SK-N-SH treated with all-trans-retinoic acid at 6 μM for 48 hours (cell line): Measurements from ENCODE around the gene SEMA3D.

Source experiments
- ESRRG ChIP-seq: fragments of 250-450 bp; sonication (Bioruptor Pico); IDR thresholded peaks from 2 replicates; pipeline ENCODE4 v1.6.1; 2021; ENCODE audit warnings: mild to moderate bottlenecking
- PPARA ChIP-seq: fragments of 250-450 bp; sonication (Bioruptor Pico); IDR thresholded peaks from 2 replicates; pipeline ENCODE4 v1.5.0; 2020; ENCODE audit warnings: mild to moderate bottlenecking, borderline replicate concordance
- RARB ChIP-seq: fragments of 250-450 bp; sonication (Bioruptor Pico); IDR thresholded peaks from 2 replicates; pipeline ENCODE4 v1.8.0; 2021; ENCODE audit warnings: mild to moderate bottlenecking, moderate library complexity
- TCF4 ChIP-seq: fragments of 250-450 bp; sonication (Bioruptor Pico); IDR thresholded peaks from 2 replicates; pipeline ENCODE4 v1.8.0; 2021; ENCODE audit warnings: mild to moderate bottlenecking, moderate library complexity, borderline replicate concordance
- TOX ChIP-seq: fragments of 250-450 bp; sonication (Bioruptor Pico); IDR thresholded peaks from 2 replicates; pipeline ENCODE4 v1.8.0; 2021; ENCODE audit warnings: mild to moderate bottlenecking, moderate library complexity, borderline replicate concordance
- ZFP30 ChIP-seq: fragments of 450-650 bp; formaldehyde crosslinking; IDR thresholded peaks from 2 replicates; pipeline ENCODE4 v1.5.0; 2022; ENCODE audit warnings: mild to moderate bottlenecking, moderate library complexity
- ZNF565 ChIP-seq: fragments of 450-650 bp; formaldehyde crosslinking; conservative IDR thresholded peaks from 2 replicates; pipeline ENCODE4 v1.5.0; 2020; ENCODE audit warnings: low read depth, mild to moderate bottlenecking, moderate library complexity
- TF ChIP-seq, protein P1 (sequence below): fragments of 250-450 bp; sonication (Bioruptor Pico); IDR thresholded peaks from 2 replicates; pipeline ENCODE4 v1.8.0; 2020; ENCODE audit warnings: mild to moderate bottlenecking, moderate library complexity, borderline replicate concordance
- TF ChIP-seq, protein P2 (sequence below): fragments of 250-450 bp; sonication (Bioruptor Pico); IDR thresholded peaks from 2 replicates; pipeline ENCODE4 v1.5.0; 2020; ENCODE audit warnings: mild to moderate bottlenecking, moderate library complexity

- TF ChIP-seq ZFP30 (CRISPR knock-in tag) = no peak
- TF ChIP-seq, protein P1, sequence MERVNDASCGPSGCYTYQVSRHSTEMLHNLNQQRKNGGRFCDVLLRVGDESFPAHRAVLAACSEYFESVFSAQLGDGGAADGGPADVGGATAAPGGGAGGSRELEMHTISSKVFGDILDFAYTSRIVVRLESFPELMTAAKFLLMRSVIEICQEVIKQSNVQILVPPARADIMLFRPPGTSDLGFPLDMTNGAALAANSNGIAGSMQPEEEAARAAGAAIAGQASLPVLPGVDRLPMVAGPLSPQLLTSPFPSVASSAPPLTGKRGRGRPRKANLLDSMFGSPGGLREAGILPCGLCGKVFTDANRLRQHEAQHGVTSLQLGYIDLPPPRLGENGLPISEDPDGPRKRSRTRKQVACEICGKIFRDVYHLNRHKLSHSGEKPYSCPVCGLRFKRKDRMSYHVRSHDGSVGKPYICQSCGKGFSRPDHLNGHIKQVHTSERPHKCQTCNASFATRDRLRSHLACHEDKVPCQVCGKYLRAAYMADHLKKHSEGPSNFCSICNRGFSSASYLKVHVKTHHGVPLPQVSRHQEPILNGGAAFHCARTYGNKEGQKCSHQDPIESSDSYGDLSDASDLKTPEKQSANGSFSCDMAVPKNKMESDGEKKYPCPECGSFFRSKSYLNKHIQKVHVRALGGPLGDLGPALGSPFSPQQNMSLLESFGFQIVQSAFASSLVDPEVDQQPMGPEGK = no peak
- TF ChIP-seq, protein P2, sequence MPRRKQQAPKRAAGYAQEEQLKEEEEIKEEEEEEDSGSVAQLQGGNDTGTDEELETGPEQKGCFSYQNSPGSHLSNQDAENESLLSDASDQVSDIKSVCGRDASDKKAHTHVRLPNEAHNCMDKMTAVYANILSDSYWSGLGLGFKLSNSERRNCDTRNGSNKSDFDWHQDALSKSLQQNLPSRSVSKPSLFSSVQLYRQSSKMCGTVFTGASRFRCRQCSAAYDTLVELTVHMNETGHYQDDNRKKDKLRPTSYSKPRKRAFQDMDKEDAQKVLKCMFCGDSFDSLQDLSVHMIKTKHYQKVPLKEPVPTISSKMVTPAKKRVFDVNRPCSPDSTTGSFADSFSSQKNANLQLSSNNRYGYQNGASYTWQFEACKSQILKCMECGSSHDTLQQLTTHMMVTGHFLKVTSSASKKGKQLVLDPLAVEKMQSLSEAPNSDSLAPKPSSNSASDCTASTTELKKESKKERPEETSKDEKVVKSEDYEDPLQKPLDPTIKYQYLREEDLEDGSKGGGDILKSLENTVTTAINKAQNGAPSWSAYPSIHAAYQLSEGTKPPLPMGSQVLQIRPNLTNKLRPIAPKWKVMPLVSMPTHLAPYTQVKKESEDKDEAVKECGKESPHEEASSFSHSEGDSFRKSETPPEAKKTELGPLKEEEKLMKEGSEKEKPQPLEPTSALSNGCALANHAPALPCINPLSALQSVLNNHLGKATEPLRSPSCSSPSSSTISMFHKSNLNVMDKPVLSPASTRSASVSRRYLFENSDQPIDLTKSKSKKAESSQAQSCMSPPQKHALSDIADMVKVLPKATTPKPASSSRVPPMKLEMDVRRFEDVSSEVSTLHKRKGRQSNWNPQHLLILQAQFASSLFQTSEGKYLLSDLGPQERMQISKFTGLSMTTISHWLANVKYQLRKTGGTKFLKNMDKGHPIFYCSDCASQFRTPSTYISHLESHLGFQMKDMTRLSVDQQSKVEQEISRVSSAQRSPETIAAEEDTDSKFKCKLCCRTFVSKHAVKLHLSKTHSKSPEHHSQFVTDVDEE (CRISPR knock-in tag) = no peak
- TF ChIP-seq TOX (CRISPR knock-in tag) = no peak
- no peak for TF ChIP-seq ESRRG (CRISPR knock-in tag)
- TF ChIP-seq TCF4 (CRISPR knock-in tag) = no peak
- TF ChIP-seq ZNF565 (CRISPR knock-in tag) = no peak
- TF ChIP-seq PPARA (CRISPR knock-in tag) = no peak
- no peak for TF ChIP-seq RARB (CRISPR knock-in tag)
These were observed 39.7 kb upstream of the SEMA3D start for GRCh38 chr7:85226361-85227085.
